K562 (cell line): ENCODE data around the gene PITRM1. TPM values are rescaled to one million over a fixed set of nuclear protein-coding genes. Genes with fewer than 3 reads are reported as not detected.

Experiments
- ATAC-seq: fragments of 200-7000 bp; cut with Tn5 transposase; 3 replicates; pipeline ENCODE4 v1.9.1; 2020; ENCODE audit warnings: moderate library complexity
- BruUV-seq: library from RNA; stranded (reverse); fragments of 400-500 nt; replicated peaks from 2 replicates; lab custom pipeline; 2021; lab: Mats Ljungman, UMichigan
- CTCF ChIA-PET: fragments of 300-600 bp; formaldehyde crosslinking; extraction: SDS; loops from one replicate; lab custom pipeline; 2021; ENCODE audit warnings: low intra/inter-chr PET ratio; lab: Yijun Ruan, JAX
- POLR2A ChIA-PET: fragments of 300-600, 350-650 bp; sonication (Branson Sonifier 250); formaldehyde crosslinking; extraction: SDS; loops from one replicate; lab custom pipeline; 2021; ENCODE audit warnings: antibody characterized with exemption, inconsistent platforms; lab: Yijun Ruan, JAX
- DNase-seq, 4 experiments: peaks; one replicate each; pipeline versions ENCODE4 v3.0.0 to v3.0.0-alpha.2; 2011 to 2018; ENCODE audit warnings: low spot score in 3 of 4, mixed read lengths in 3 of 4; ENCODE audit errors: extremely low read depth in 1 of 4
- FAIRE-seq: peaks from 2 replicates; lab custom pipeline; 2011; peaks lifted over from hg19 to GRCh38; lab: Jason Lieb, UNC
- H2AFZ ChIP-seq: 2 replicates; pipeline ENCODE4 v1.6.0; 2011; ENCODE audit warnings: low read depth, low read length, control low read depth, inconsistent platforms
- H3K27ac ChIP-seq: fragments of 200-600 bp; 3 replicates; pipeline ENCODE4 v1.8.0; 2011; ENCODE audit warnings: low read depth, mild to moderate bottlenecking, control low read depth, inconsistent platforms, low read length, moderate library complexity, mixed read lengths; ENCODE audit errors: extremely low read depth
- H3K27me3 ChIP-seq, 2 experiments: fragments of 300-600 bp in 1 of 2; 2 replicates in 1 of 2; 3 replicates in 1 of 2; pipeline versions ENCODE4 v1.6.0 to v1.8.0; 2011; ENCODE audit warnings: inconsistent platforms in 2 of 2, low read length in 2 of 2, mild to moderate bottlenecking in 1 of 2, mixed read lengths in 1 of 2, moderate library complexity in 1 of 2; ENCODE audit not compliant: control insufficient read depth in 2 of 2, insufficient read depth in 2 of 2
- H3K36me3 ChIP-seq: fragments of 300-600 bp; 3 replicates; pipeline ENCODE4 v1.8.0; 2011; ENCODE audit warnings: mild to moderate bottlenecking, low read length, inconsistent platforms; ENCODE audit not compliant: control insufficient read depth, insufficient read depth
- H3K4me1 ChIP-seq, 2 experiments: fragments of 200-600 bp in 1 of 2; replicated peaks in 1 of 2; 2 replicates in 1 of 2; 3 replicates in 1 of 2; pipeline versions ENCODE4 v1.5.1 to v1.8.0; 2011; ENCODE audit warnings: inconsistent platforms in 2 of 2, low read length in 2 of 2, mild to moderate bottlenecking in 1 of 2, mixed read lengths in 1 of 2, moderate library complexity in 1 of 2; ENCODE audit not compliant: control insufficient read depth in 2 of 2, insufficient read depth in 2 of 2
- H3K4me2 ChIP-seq: 2 replicates; pipeline ENCODE4 v1.6.1; 2011; ENCODE audit warnings: low read length, control low read depth, inconsistent platforms, mixed read lengths; ENCODE audit not compliant: insufficient read depth
- H3K4me3 ChIP-seq: fragments of 200-600 bp; sonication (generic), shearing (Covaris generic); 2 replicates; pipeline ENCODE4 v1.5.1; 2016; ENCODE audit warnings: control low read depth, inconsistent platforms
- H3K79me2 ChIP-seq: fragments of 200-600 bp; 3 replicates; pipeline ENCODE4 v1.8.0; 2011; ENCODE audit warnings: low read length, inconsistent platforms; ENCODE audit not compliant: control insufficient read depth, insufficient read depth
- H3K9ac ChIP-seq, 2 experiments: 2 replicates each; pipeline versions ENCODE4 v1.6.0 to v1.6.1; 2011; ENCODE audit warnings: low read depth in 2 of 2, low read length in 2 of 2, control low read depth in 1 of 2, inconsistent platforms in 1 of 2, mild to moderate bottlenecking in 1 of 2, mixed read lengths in 1 of 2; ENCODE audit not compliant: insufficient read depth in 1 of 2
- H3K9me1 ChIP-seq: one replicate; pipeline ENCODE4 v1.6.0; 2011; ENCODE audit warnings: inconsistent platforms, mild to moderate bottlenecking, low read length, moderate library complexity; ENCODE audit not compliant: control insufficient read depth, insufficient read depth
- H3K9me3 ChIP-seq: replicated peaks from 2 replicates; pipeline ENCODE4 v1.5.1; 2011; ENCODE audit warnings: low read depth, low read length, inconsistent platforms; ENCODE audit not compliant: control insufficient read depth, insufficient read depth
- H4K20me1 ChIP-seq: replicated peaks from 2 replicates; pipeline ENCODE4 v1.6.1; 2011; ENCODE audit warnings: low read length, inconsistent platforms, mixed read lengths; ENCODE audit not compliant: control insufficient read depth, insufficient read depth
- HINFP ChIP-seq: fragments of 450-650 bp; conservative IDR thresholded peaks from 2 replicates; pipeline ENCODE4 v1.6.1; 2016; ENCODE audit warnings: missing genetic modification characterization, low read depth, mild to moderate bottlenecking, control low read depth, missing compliant biosample characterization
- MYC ChIP-seq, 2 experiments: fragments of 250-450 bp in 1 of 2; sonication (Bioruptor Pico) in 1 of 2; IDR thresholded peaks; 2 replicates each; pipeline versions ENCODE4 v1.5.1 to v1.6.1; 2012 to 2021; ENCODE audit warnings: low read depth in 2 of 2, borderline replicate concordance in 1 of 2, improper control_type of control experiment in 1 of 2, low read length in 1 of 2, mild to moderate bottlenecking in 1 of 2, moderate library complexity in 1 of 2
- SIN3A ChIP-seq, 2 experiments: fragments of 150-350 bp in 1 of 2; IDR thresholded peaks; 2 replicates each; pipeline ENCODE4 v1.6.1; 2011 to 2016; ENCODE audit warnings: borderline replicate concordance in 2 of 2, low read depth in 2 of 2, low read length in 2 of 2, mild to moderate bottlenecking in 2 of 2, moderate library complexity in 2 of 2; ENCODE audit not compliant: control insufficient read depth in 1 of 2
- TAF1 ChIP-seq: IDR thresholded peaks from 2 replicates; pipeline ENCODE4 v1.6.1; 2011; ENCODE audit warnings: mild to moderate bottlenecking, low read length, moderate library complexity; ENCODE audit not compliant: insufficient read depth, control insufficient read depth, severe bottlenecking; ENCODE audit errors: extremely low read depth
- ZBED1 ChIP-seq: IDR thresholded peaks from 2 replicates; pipeline ENCODE4 v1.6.1; 2014
- ZNF76 ChIP-seq: fragments of 250-450 bp; sonication (Bioruptor Pico); IDR thresholded peaks from 2 replicates; pipeline ENCODE4 v1.4.0; 2020; ENCODE audit warnings: mild to moderate bottlenecking, moderate library complexity, borderline replicate concordance
- WGBS: fragments of 100-300 bp; shearing (Covaris generic); methylation state at CpG from one replicate; pipeline ENCODE4 v1.1.6; 2016; ENCODE audit warnings: low coverage, mixed read lengths; ENCODE audit not compliant: insufficient coverage; ENCODE audit errors: missing lambda C conversion rate; 5-methylcytosine and 5-hydroxymethylcytosine counted together
- in situ Hi-C: fragments of 300-500 bp; cut with MboI; formaldehyde crosslinking; loops from 4 replicates; pipeline ENCODE4 v1.15.0; 2018; ENCODE audit warnings: inconsistent platforms, mixed read lengths
- intact Hi-C: fragments of 100-400 bp; cut with micrococcal nuclease; formaldehyde crosslinking; loops from 2 replicates; pipeline ENCODE4 v1.14.2; 2022
- polyA plus RNA-seq, 8 experiments: library from polyadenylated mRNA; depleted of rRNA in 4 of 8; stranded (reverse) in 5 of 8; unstranded in 3 of 8; fragments of >200 nt; fragmentation: Nextera tagmentation in 2 of 8; fragmentation: Illumina TruSeq in 1 of 8; extraction: Ambion mirVana in 2 of 8; extraction: Trizol in 1 of 8; gene quantifications; 2 replicates each; pipeline versions ENCODE4 v1.2.1 to v1.2.3, GENCODE V29; 2011 to 2014; ENCODE audit warnings: inconsistent platforms in 1 of 8, missing spikeins in 1 of 8
- total RNA-seq, 7 experiments: library from RNA; depleted of rRNA in 6 of 7; stranded (reverse); fragments of >200 nt in 6 of 7; fragmentation: Illumina TruSeq in 2 of 7; extraction: Trizol in 2 of 7; gene quantifications; 2 replicates each; pipeline versions ENCODE4 v1.2.1 to v1.2.3, GENCODE V29; 2011 to 2021; ENCODE audit warnings: low replicate concordance in 1 of 7

Gene PITRM1
- total and polyA plus RNA-seq, 9 of the 15 experiments (the other 6 are each of a cell fraction or from before 2014, with no cell fraction given): 21.1 to 70.4 (median 39.7) TPM

DNA sequence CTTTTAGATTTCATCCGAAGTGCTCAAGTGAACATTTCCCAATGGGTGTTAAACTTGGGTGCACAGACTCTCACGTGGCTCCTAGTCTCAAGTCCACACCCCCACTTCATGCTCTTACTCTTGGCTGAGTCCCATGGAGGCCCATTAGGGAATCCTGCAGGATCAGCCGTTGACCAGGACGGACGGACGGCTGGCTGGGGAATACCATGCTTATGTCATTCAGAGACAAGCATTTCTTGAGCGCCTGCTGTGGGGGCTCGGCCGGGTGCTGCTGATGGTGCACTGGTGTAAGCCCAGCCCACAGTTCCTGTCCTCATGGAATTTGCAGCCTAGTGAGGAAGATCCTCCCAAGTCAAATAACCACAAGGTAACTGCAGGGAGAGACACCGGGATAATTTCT, 44.7 kb downstream of the PITRM1 start (continued):
- TF ChIP-seq SIN3A (IDR thresholded peaks at IDR 0.05; ENCODE audit: borderline replicate concordance in 2 of 2, control insufficient read depth in 1 of 2, low read depth in 2 of 2, low read length in 2 of 2) (no peak), HINFP (tag) (no peak), MYC (IDR thresholded peaks at IDR 0.05; ENCODE audit: low read depth, low read length) (no peak), MYC (CRISPR knock-in tag; IDR thresholded peaks at IDR 0.05; ENCODE audit: borderline replicate concordance, low read depth) (no peak)

- intact Hi-C loops: no loop called here
- TF ChIP-seq TAF1 (no peak), ZBED1 (0 out of 2 replicates have a peak, but pooled peaks have one; percentile 57), ZNF76 (CRISPR knock-in tag) (no peak)
- no peaks in the 10 kb centered on the region for H3K27me3 ChIP-seq
- H4K20me1 ChIP-seq: no peaks in the 10 kb centered on the region
- no peak overlapping the region for H2AFZ ChIP-seq
- WGBS: 88% methylated on average over 24 of the region's 25 CpGs
- no peaks in the 10 kb centered on the region for H3K9me1 ChIP-seq
- POLR2A ChIA-PET: interaction anchor here (0.6 to 0.9 kb wide), 2 partner anchors 15 to 48 kb away, joined by 3 read pairs; no protein-coding TSS in a partner anchor
- no peak overlapping the region for H3K27ac ChIP-seq
- in situ Hi-C loops: no loop called here
- FAIRE-seq: no peak
- H3K36me3 ChIP-seq: peaks cover 90% of the 10 kb centered on the region; the same call in 2 of the 3 replicates
- no peak overlapping the region for H3K4me2 ChIP-seq
- H3K9me3 ChIP-seq: no peaks in the 10 kb centered on the region
- no peak for ATAC-seq
- no TSS peak for BruUV-seq
- DNase-seq: no peak
- CTCF ChIA-PET: no interaction called here
- no peak overlapping the region for H3K4me3 ChIP-seq
- peak overlapping the region in 1 of 2 experiments; percentile 26; a peak in 1 of 4 replicates for H3K9ac ChIP-seq
- no peaks in the 10 kb centered on the region for H3K79me2 ChIP-seq
- H3K4me1 ChIP-seq: peaks cover 0 to 13% of the 10 kb centered on the region in 2 experiments; a peak in 1 of 5 replicates
These were observed 45.7 kb downstream of the PITRM1 start for GRCh38 chr10:3126741-3127346.
